ENCODE results near the gene CATSPERB.
A peak's percentile ranks its signal among the peaks of the same experiment; 100 is the strongest.
"Not testable (repeated sequence)": the region's sequence is repeated elsewhere in the genome, so short reads cannot be mapped to it uniquely, and the experiment has no call there.

CATSPERB gene

GRCh38 chr14:91609161-91609560, 122.7 kb downstream of the CATSPERB start:
- ATAC-seq (replicated peaks) (no peak), DNase-seq (no peak)
- Mint-ChIP-seq H3K36me3 (ENCODE audit: insufficient read depth) (no peaks in the 10 kb centered on the region), H3K27me3 (no peaks in the 10 kb centered on the region), H3K27ac (no peak overlapping the region), H3K4me1 (ENCODE audit: low read depth in 2 of 2) (no peaks in the 10 kb centered on the region), H3K9me3 (no peaks in the 10 kb centered on the region), H3K4me3 (no peak overlapping the region)

GRCh38 chr14:91607322-91608047, 124.4 kb downstream of the CATSPERB start:
- no peak overlapping the region for H3K4me3 Mint-ChIP-seq
- no peaks in the 10 kb centered on the region for H3K4me1 Mint-ChIP-seq (ENCODE audit: low read depth in 2 of 2)

GRCh38 chr14:91606851-91607250, 125.0 kb downstream of the CATSPERB start:
- H3K27me3 Mint-ChIP-seq, result no peaks in the 10 kb centered on the region
- DNase-seq (no peak), ATAC-seq (replicated peaks) (no peak)
- no peaks in the 10 kb centered on the region for H3K4me1 Mint-ChIP-seq (ENCODE audit: low read depth in 2 of 2)
- H3K36me3 Mint-ChIP-seq (ENCODE audit: insufficient read depth), result no peaks in the 10 kb centered on the region
- H3K4me3 Mint-ChIP-seq, result no peak overlapping the region
- H3K9me3 Mint-ChIP-seq, result no peaks in the 10 kb centered on the region
- H3K27ac Mint-ChIP-seq, result no peak overlapping the region

More at GRCh38 chr14:91607322-91608047, 124.4 kb downstream of the CATSPERB start:
- Mint-ChIP-seq H3K9me3 (no peaks in the 10 kb centered on the region), H3K27me3 (no peaks in the 10 kb centered on the region), H3K36me3 (ENCODE audit: insufficient read depth) (no peaks in the 10 kb centered on the region), H3K27ac (no peak overlapping the region)
- no peak for DNase-seq
- no peak for ATAC-seq (replicated peaks)

GRCh38 chr14:91604611-91605010, 127.3 kb downstream of the CATSPERB start:
- H3K36me3 Mint-ChIP-seq (ENCODE audit: insufficient read depth), result not testable (repeated sequence)

GRCh38 chr14:91599994-91600393, 131.9 kb downstream of the CATSPERB start:
- DNase-seq (no peak), ATAC-seq (replicated peaks) (no peak)
- Mint-ChIP-seq H3K9me3 (no peaks in the 10 kb centered on the region), H3K4me3 (no peak overlapping the region), H3K27me3 (no peaks in the 10 kb centered on the region), H3K4me1 (ENCODE audit: low read depth in 2 of 2) (no peaks in the 10 kb centered on the region), H3K27ac (no peak overlapping the region), H3K36me3 (ENCODE audit: insufficient read depth) (no peaks in the 10 kb centered on the region)

More at GRCh38 chr14:91604611-91605010, 127.3 kb downstream of the CATSPERB start:
- ATAC-seq (replicated peaks); H3K27me3 Mint-ChIP-seq; DNase-seq; H3K9me3 Mint-ChIP-seq; H3K4me3 Mint-ChIP-seq; H3K4me1 Mint-ChIP-seq (ENCODE audit: low read depth in 2 of 2); H3K27ac Mint-ChIP-seq: not testable (repeated sequence)

- DNase-seq, result no peak
- no peak overlapping the region for H3K4me3 Mint-ChIP-seq
- no peaks in the 10 kb centered on the region for H3K4me1 Mint-ChIP-seq (ENCODE audit: low read depth in 2 of 2)
- no peak for ATAC-seq (replicated peaks)
- H3K36me3 Mint-ChIP-seq (ENCODE audit: insufficient read depth), result no peaks in the 10 kb centered on the region
- H3K9me3 Mint-ChIP-seq, result no peaks in the 10 kb centered on the region
- peaks cover 0 to 6% of the 10 kb centered on the region in 2 donors for H3K27me3 Mint-ChIP-seq
- no peak overlapping the region for H3K27ac Mint-ChIP-seq
Observed at GRCh38 chr14:91595736-91596135, 136.2 kb downstream of the CATSPERB start.

- not testable (repeated sequence) for H3K27ac Mint-ChIP-seq; H3K36me3 Mint-ChIP-seq (ENCODE audit: insufficient read depth); DNase-seq; ATAC-seq (replicated peaks); H3K4me3 Mint-ChIP-seq; H3K9me3 Mint-ChIP-seq; H3K4me1 Mint-ChIP-seq (ENCODE audit: low read depth in 2 of 2); H3K27me3 Mint-ChIP-seq
Observed at GRCh38 chr14:91593957-91594356, 137.9 kb downstream of the CATSPERB start.

GRCh38 chr14:91586410-91586809, 145.5 kb downstream of the CATSPERB start:
- Mint-ChIP-seq H3K4me1 (ENCODE audit: low read depth in 2 of 2) (no peaks in the 10 kb centered on the region), H3K27me3 (peaks cover 0 to 3% of the 10 kb centered on the region in 2 donors), H3K4me3 (no peak overlapping the region), H3K36me3 (ENCODE audit: insufficient read depth) (peaks cover 3% of the 10 kb centered on the region), H3K27ac (peak overlapping the region in 1 of 2 donors; percentile 7), H3K9me3 (no peaks in the 10 kb centered on the region)
- ATAC-seq (replicated peaks) (no peak), DNase-seq (no peak)

GRCh38 chr14:91585856-91586255, 146.0 kb downstream of the CATSPERB start:
- no peak for ATAC-seq (replicated peaks)
- peak overlapping the region in 1 of 2 donors; percentile 7 for H3K27ac Mint-ChIP-seq
- no peaks in the 10 kb centered on the region for H3K4me1 Mint-ChIP-seq (ENCODE audit: low read depth in 2 of 2)
- no peak overlapping the region for H3K4me3 Mint-ChIP-seq
- H3K27me3 Mint-ChIP-seq, result peaks cover 0 to 5% of the 10 kb centered on the region in 2 donors
- no peak for DNase-seq
- H3K36me3 Mint-ChIP-seq (ENCODE audit: insufficient read depth), result peaks cover 3% of the 10 kb centered on the region
- no peaks in the 10 kb centered on the region for H3K9me3 Mint-ChIP-seq

- Mint-ChIP-seq H3K9me3 (no peaks in the 10 kb centered on the region), H3K27ac (no peak overlapping the region), H3K4me3 (no peak overlapping the region), H3K27me3 (peaks cover 0 to 5% of the 10 kb centered on the region in 2 donors), H3K4me1 (ENCODE audit: low read depth in 2 of 2) (no peaks in the 10 kb centered on the region), H3K36me3 (ENCODE audit: insufficient read depth) (peaks cover 3% of the 10 kb centered on the region)
- no peak for DNase-seq
- no peak for ATAC-seq (replicated peaks)
Observed at GRCh38 chr14:91582761-91583160, 149.1 kb downstream of the CATSPERB start.

- no peak overlapping the region for H3K27ac Mint-ChIP-seq
- no peak overlapping the region for H3K4me3 Mint-ChIP-seq
Observed at GRCh38 chr14:91580876-91581577, 150.9 kb downstream of the CATSPERB start.

GRCh38 chr14:91577632-91578233, 154.2 kb downstream of the CATSPERB start:
- Mint-ChIP-seq H3K9me3 (no peaks in the 10 kb centered on the region), H3K4me1 (ENCODE audit: low read depth in 2 of 2) (peaks cover 7 to 14% of the 10 kb centered on the region in 2 donors), H3K27ac (no peak overlapping the region), H3K36me3 (ENCODE audit: insufficient read depth) (no peaks in the 10 kb centered on the region), H3K4me3 (no peak overlapping the region), H3K27me3 (peaks cover 25 to 26% of the 10 kb centered on the region in 2 donors)
- DNase-seq (no peak), ATAC-seq (replicated peaks) (no peak)

More at GRCh38 chr14:91580876-91581577, 150.9 kb downstream of the CATSPERB start:
- peaks cover 0 to 5% of the 10 kb centered on the region in 2 donors for H3K27me3 Mint-ChIP-seq
- H3K36me3 Mint-ChIP-seq (ENCODE audit: insufficient read depth), result peaks cover 3% of the 10 kb centered on the region
- H3K9me3 Mint-ChIP-seq, result no peaks in the 10 kb centered on the region
- DNase-seq, result no peak
- ATAC-seq (replicated peaks), result no peak
- H3K4me1 Mint-ChIP-seq (ENCODE audit: low read depth in 2 of 2), result no peaks in the 10 kb centered on the region

GRCh38 chr14:91575469-91576208, 156.2 kb downstream of the CATSPERB start:
- Mint-ChIP-seq H3K9me3 (no peaks in the 10 kb centered on the region), H3K27me3 (peaks cover 21 to 31% of the 10 kb centered on the region in 2 donors), H3K36me3 (ENCODE audit: insufficient read depth) (no peaks in the 10 kb centered on the region), H3K27ac (no peak overlapping the region), H3K4me3 (no peak overlapping the region), H3K4me1 (ENCODE audit: low read depth in 2 of 2) (peaks cover 7 to 14% of the 10 kb centered on the region in 2 donors)
- no peak for DNase-seq
- ATAC-seq (replicated peaks), result no peak

Measured in effector memory CD8-positive, alpha-beta T cell (primary cell).